NCI-H1930 (cell line): Measurements from ENCODE around the gene DSP.
A peak's percentile ranks its signal among the peaks of the same experiment; 100 is the strongest.

Experiments used
- DNase-seq, 2 experiments: peaks; one replicate each; lab custom pipeline; 2025; lab: John Stamatoyannopoulos, UW

The DSP gene, protein sequence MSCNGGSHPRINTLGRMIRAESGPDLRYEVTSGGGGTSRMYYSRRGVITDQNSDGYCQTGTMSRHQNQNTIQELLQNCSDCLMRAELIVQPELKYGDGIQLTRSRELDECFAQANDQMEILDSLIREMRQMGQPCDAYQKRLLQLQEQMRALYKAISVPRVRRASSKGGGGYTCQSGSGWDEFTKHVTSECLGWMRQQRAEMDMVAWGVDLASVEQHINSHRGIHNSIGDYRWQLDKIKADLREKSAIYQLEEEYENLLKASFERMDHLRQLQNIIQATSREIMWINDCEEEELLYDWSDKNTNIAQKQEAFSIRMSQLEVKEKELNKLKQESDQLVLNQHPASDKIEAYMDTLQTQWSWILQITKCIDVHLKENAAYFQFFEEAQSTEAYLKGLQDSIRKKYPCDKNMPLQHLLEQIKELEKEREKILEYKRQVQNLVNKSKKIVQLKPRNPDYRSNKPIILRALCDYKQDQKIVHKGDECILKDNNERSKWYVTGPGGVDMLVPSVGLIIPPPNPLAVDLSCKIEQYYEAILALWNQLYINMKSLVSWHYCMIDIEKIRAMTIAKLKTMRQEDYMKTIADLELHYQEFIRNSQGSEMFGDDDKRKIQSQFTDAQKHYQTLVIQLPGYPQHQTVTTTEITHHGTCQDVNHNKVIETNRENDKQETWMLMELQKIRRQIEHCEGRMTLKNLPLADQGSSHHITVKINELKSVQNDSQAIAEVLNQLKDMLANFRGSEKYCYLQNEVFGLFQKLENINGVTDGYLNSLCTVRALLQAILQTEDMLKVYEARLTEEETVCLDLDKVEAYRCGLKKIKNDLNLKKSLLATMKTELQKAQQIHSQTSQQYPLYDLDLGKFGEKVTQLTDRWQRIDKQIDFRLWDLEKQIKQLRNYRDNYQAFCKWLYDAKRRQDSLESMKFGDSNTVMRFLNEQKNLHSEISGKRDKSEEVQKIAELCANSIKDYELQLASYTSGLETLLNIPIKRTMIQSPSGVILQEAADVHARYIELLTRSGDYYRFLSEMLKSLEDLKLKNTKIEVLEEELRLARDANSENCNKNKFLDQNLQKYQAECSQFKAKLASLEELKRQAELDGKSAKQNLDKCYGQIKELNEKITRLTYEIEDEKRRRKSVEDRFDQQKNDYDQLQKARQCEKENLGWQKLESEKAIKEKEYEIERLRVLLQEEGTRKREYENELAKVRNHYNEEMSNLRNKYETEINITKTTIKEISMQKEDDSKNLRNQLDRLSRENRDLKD (N-terminal part only)

DNA sequence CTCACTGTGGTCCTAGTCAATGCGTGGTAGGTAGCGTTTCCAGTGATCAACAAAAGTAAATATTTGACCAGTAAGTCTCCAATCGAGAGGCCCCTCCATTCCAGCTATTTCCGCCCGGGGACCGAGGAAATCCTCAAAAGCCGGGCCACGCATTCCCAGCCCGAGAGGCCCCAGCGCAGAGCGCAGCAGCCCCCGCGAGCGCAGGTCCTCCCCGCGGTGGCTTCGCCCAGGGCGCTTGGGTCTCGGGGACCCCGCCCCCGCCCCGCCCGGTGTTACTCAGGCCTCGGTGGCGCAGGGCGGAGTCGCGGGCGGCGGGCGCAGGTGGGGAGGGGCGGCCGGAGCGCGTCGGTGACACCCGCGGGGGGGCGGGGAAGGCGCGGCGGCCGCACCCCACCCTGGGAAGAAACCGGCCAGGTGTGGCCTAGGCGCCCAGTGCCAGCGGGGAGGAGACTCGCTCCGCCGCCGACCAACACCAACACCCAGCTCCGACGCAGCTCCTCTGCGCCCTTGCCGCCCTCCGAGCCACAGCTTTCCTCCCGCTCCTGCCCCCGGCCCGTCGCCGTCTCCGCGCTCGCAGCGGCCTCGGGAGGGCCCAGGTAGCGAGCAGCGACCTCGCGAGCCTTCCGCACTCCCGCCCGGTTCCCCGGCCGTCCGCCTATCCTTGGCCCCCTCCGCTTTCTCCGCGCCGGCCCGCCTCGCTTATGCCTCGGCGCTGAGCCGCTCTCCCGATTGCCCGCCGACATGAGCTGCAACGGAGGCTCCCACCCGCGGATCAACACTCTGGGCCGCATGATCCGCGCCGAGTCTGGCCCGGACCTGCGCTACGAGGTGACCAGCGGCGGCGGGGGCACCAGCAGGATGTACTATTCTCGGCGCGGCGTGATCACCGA lies at the start of gene DSP:
Gene DSP, plus strand, starts transcription at position 497 of the 890 bp plus-strand sequence. Its CDS starts 245 bp downstream, at position 742.
- DNase-seq, result peak; percentile 62 to 80

DNA sequence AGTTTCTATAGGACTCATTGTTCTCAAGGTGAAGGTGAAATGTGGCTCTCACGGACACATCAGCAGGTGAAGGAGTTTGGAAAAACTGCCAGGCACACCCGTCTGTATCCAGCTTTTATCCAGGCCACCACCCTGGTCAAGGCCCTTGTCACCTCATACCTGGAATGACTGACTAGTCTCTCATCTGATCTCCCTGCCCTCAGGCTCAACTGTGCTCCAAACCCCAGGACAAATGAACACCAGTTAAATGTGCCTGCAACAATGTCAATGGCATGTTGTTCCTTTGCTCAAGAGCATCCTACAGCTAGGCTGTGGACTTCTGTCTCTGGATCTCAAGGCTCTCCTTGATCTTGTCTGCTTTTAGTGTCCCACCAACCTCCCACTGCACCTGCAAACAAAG lies 47.6 kb upstream of the DSP start:
- no peak for DNase-seq

DNA sequence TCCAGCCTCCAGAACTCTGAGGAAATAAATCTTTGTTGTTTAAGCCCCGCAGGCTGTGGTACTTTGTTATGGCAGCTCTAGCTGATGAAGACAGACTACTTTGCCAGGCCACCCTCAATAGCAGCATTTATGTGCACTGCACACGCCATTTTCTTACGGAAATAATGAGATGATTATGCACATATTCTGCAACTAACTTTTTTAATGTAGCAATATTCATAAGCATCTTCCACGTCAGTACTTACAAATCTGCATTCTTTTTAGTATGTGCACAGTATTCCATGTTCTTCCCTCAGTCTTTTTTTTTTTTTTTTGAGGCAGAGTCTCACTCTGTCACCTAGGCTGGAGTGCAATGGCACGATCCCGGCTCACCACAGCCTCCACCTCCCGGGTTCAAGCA lies 46.8 kb upstream of the DSP start:
- DNase-seq, result no peak

DNA sequence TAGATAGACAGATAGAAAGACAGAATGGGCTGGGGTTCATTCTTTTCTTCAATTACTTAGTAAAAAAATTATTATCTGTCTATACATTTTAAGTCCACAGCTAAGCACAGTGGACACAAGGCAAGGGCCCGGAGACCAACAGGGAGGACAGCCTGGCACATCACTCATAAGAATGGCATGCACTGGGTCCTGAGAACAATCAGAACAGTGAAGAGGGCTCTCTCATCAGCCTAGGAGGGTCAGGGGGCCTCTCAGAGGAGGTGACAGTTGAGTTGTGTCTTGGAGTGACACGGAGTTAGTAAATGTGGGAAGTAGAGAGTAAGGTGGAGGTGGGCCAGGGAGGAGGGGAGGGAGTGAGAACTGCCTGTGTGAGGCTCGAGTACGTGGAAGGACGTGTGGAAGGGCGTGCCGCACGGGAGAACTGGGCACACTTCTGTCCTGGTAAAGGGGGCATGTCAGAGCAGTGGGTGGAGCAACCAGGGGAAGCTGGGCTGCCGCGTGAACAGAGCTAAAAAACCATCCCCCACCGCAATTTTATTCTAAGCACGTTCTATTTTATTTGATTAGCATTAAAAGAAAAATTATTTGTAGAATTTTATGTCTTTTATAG lies 45.1 kb upstream of the DSP start:
- no peak for DNase-seq

DNA sequence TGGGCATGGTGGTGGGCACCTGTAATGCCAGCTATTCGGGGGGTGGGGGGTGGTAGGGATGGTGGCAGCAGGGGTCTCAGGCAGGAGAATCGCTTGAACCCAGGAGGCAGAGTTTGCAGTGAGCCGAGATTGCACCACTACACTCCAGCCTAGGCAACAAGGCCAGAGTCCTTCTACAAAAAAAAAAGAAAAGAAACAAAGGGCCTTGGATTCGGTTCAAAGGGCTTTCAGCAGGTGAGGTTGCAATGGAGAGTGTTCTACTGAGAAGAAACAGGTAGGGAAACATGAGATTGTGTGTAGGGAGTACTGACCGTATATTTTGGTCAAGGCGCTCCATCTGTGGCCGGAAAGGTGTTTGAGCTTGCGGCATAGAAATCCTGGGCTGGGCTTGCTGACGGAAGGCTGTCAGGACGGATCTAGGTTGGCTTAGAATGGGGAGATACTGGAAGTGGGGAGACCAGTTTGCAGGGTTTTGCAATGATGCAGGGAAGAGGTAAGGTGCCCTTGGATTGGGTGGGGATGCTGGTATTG lies 40.7 kb upstream of the DSP start:
- no peak for DNase-seq

DNA sequence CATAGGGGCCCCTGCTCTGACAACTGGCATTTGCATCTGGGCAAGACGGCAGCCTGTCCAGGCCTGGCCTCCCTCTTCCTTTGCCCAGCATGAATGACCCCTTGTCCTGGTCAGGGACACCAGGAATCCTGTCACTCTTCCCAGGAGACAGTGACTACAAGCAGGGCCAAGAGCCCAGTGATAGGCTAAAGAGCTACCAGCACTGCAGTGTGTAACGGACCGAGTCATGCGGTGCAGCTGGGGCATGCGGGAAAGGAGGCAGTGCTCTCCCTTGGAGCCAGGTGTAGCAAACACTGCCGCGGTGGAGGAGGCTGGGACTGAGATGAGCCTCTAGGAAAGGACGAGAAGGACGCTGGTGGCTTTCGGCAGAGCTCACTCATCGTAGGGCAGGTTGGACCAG lies 38.7 kb upstream of the DSP start:
- no peak for DNase-seq

DNA sequence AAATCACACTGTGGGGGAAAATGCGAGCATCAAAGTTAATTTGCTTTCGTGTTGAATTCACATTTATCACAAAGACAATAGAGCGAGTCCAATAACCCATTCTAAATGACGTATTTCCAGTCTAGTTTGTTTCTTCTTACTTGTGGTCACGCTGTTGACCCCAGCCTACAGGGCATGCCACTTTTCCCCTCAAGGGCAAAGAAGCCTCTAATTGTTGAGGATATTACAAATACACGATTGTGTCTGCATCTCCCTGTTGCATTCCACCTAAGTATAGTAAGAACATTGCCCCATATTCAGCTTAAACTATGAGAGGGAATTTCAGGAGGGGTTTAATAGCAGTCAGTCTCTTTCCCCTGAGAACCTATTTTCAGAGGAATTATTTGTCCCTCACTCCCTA lies 37.4 kb upstream of the DSP start:
- no peak for DNase-seq

DNA sequence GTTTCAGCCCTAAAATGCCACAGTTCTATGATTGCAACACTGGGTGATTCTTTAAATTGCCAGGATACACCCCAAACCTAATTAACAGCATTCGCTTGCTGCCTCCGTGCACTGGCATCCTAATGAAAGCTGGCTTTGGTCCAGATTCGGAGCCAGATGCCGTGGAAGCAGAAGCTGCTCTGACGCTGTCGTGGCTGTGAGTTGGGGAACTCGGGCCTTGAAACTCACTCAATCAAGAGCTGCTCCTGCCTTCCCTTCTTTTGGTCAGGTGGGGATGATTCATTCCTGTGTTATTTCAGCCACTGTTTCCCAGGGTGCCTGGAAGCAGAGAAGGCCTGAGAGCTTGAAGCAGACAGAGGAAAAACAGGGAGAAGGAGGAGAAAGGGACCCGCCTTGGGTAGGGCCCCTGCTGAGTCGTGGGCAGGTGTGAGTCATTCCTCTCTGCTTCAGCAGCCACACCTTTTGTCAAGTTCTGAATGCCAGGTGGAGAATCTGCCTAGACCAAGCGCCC lies 36.2 kb upstream of the DSP start:
- DNase-seq, result peak in 1 of 2 experiments; percentile 35

DNA sequence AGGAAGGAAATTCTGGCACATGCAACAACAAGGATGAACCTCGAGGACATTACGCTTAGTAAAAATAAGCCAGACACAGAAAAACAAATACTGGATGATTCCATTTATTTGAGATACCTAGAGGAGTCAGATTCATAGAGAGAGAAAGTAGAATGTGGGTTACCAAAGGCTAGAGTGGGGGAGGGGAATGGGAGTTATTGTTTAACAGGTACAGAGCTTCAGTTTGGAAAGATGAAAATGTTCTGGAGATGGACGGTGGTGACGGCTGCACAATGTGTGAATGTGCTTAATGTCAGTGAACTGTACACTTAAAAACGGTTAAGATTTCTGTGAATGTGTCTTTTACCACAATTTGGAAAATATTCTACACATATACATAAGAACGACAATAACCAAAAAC lies 33.9 kb upstream of the DSP start:
- DNase-seq, result no peak

DNA sequence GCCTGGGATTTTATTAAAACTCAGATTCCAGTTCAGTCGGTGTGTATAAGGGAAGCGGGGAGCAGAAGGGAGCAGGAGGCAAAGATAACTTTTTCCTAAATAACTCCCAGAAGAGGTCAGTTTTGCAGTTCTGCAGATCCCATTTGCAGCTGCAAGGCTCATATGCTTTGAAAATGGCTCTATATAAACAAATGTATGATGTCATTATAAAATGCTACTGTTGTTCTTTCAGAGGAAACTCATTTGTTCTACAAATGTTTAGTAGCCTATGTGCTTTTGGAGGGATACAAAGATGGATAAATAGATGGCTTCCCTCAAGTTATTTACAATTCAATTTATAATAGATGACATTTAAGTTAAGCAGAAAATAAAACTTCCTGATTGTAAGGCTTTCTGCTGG lies 29.2 kb upstream of the DSP start:
- no peak for DNase-seq

DNA sequence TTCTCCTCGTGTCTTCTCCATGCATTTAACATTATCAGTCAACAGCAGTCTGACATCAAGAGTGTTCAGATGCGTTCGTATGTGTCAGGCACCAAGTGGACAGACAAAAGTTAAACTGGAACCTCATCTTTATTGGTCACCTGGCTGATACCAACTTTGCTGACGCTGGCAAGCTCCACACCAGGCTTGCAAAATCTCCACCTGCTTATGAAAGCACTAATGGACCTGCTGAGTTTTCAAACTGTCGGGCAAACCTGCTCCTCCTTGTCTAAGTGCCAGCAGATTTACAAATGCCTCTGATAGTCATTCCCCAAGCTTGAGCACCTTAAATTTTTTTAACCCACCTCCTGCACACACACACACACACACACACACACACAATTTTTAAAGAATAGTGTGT lies 27.9 kb upstream of the DSP start:
- DNase-seq, result no peak

DNA sequence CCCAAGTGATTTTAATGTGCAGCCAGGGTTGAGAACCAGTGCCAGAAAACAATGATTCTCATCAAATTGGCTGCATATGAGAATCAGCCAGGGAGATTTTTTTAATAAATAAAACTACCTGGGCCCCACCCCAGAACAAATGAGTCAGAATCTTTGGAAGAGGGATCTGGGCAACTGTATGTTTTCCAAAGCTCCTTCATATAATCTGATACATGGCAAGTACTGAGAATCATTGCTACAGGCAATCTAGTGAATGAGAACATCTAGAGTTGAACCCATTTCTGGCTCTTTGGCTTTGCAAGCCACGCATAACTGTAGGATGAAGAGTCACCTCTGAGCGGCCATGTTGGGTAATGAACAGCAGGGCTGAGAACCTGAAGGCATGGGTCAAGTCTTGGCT lies 26.1 kb upstream of the DSP start:
- no peak for DNase-seq

DNA sequence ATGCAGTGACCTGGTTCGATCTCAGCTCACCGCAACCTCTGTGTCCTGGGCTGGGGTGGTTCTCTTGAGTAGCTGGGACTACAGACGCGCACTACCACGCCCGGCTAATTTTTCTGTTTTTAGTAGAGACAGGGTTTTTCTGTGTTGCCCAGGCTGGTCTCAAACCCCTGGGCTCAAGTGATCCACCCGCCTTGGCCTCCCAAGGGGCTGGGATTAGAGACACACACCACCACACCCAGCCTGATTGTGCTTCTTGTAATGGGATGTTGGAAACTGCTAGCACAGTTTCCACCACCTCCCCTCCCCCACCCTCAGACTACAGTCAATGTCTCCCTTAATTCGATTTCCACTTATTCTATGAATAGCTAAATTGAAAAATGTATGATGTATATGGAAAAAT lies 22.6 kb upstream of the DSP start:
- no peak for DNase-seq

DNA sequence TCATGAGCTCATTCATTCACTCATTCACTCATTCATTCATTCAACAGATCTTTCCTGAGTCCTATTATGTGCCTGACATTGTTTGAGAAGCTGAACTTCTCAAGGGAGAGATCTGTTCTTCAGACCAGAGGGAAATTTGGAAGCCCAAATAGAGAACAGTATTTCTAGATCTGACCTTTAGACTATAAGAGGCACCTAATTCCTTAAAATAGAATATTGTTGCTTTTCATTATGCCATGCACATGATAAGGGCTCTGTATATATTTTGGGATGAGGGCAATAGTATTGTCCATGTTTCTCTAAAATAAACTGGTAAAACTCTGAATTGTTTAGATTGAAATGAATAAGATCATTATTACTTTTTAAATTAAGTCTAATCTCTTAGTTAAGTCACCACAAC lies 18.6 kb upstream of the DSP start:
- no peak for DNase-seq

DNA sequence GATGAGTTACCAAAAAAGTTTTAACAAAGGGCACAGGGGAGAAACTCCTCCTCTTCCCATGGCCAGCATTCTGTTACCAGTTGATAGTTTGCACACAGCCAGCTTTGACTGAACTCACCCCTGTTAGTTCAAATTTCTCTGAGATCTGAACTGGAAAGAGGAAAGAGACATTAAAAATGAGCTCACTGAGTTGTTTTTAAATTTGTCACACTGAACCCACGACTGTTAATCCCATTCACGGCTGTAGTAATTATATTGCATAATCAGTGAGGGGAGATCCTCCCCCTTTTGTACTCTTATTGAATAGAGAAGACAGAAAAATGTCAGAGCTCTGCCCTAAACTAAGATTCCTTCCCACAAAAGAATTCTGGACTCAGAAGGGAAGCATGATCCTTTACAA lies 17.5 kb upstream of the DSP start:
- DNase-seq, result no peak

DNA sequence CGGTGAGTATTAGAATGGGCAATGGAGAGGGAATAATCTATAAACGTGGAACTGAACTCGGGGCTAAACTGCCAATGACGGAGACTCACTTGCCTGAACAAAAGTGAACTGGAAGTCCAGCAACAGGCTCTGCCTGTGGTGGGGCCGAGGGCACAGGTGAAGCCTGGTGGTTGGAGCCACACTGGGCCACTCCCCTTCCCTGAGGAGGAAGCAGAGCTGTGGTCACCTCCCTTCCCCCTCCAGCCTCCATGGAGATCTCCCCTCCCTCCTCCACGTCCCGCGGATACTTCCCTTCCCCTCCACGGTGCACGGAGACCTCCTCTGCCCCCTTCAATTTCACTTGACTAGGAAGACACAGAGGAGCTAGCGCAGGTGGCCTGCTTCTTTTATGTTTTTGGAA lies 14.7 kb upstream of the DSP start:
- no peak for DNase-seq

DNA sequence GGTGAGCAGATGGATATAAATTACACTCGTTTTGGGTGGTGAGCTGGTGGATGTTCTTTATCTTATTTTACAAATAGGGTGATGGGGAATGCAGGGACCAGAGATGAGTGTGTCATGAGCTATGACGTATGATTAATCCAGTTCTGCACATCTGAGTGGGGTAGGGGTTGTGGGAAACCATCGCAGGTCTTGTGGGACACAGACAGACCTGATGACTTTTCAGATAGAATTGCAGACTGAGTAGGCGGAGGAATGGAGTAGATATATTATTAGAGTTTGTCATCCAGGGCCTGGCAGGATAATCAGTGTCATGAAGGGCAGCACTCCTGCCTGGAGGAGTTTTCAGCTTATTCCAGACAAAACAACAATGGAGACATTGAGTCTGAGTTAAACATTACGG lies 12.9 kb upstream of the DSP start:
- no peak for DNase-seq

DNA sequence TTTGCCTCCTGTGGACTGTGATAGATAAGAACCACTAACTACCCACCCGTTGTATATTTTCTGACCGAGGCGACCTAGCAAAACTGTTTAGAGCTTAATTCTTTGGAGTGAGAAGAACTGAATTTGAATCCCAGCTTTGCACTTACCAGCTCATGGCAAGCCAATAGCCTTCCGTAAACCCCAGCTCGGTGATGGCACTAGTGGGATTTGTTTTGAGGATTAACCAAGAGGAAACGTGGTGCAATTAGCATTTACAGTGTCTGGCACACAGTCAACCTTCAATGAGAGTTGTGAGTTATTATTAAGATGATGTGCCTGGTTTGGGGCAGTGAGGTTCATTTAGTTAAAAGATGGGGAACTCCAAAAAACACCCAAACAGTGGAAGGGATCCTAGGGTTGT lies 12.3 kb upstream of the DSP start:
- no peak for DNase-seq

DNA sequence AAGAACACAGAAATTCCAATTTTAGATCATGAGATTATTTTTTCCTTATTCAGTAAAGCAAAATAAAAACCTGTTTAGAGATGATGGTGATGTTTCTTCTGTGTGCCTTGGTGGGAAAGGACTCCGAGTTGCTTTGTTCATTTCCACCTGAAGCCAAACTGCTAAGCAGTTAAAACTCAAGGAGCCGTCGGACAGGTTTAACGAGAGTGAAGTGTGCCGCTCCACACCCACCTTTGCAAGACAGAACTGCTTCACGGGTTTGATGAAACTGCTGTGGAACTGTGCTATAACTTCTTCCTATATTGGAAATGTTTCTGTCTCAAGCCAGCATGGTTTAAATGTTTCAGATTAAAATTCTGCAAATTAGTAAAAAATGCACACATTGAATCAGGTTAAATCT lies 9.2 kb upstream of the DSP start:
- DNase-seq, result no peak

DNA sequence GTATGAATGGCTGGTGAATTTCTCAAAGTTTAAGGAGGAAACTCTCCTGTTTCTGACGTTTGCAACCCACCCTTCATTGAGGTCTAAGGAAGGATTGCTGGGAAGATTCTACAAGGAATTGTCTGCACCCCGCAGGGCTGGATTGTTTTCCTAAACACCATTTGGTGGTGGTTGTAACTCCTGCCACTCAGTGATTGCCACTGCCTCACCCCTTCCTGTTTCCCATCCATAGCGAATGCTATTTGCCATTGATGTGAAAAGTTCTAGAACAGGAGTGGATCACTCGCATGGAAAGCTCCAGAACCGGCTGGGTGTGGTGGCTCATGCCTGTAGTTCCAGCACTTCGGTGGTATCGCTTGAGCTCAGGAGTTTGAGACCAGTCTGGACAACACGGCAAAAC lies 8.7 kb upstream of the DSP start:
- DNase-seq, result no peak

DNA sequence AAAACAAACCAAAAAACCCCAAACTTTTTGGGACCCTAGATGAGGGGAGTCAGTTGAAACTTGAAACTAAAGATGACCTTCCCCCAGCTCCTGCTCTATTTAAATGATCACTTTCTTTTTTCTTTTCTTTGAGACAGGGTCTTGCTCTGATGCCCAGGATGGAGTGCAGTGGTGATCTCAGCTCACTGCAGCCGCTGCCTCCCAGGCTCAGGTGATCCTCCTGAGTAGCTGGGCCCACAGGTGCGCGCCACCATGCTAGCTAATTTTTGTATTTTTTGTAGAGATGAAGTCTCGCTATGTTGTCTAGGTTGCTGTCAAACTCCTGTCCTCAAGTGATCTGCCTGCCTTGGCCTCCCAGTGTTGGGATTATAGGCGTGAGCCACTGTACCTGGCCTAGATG lies 7.3 kb upstream of the DSP start:
- DNase-seq, result no peak
